K562 (cell line): ENCODE data around the gene CD164L2. TPM values are rescaled to one million over a fixed set of nuclear protein-coding genes. Genes with fewer than 3 reads are reported as not detected.

ENCODE experiments used
- ATAC-seq: fragments of 200-7000 bp; cut with Tn5 transposase; 3 replicates; pipeline ENCODE4 v1.9.1; 2020; ENCODE audit warnings: moderate library complexity
- BruUV-seq: library from RNA; stranded (reverse); fragments of 400-500 nt; replicated peaks from 2 replicates; lab custom pipeline; 2021; lab: Mats Ljungman, UMichigan
- CTCF ChIA-PET: fragments of 300-600 bp; formaldehyde crosslinking; extraction: SDS; loops from one replicate; lab custom pipeline; 2021; ENCODE audit warnings: low intra/inter-chr PET ratio; lab: Yijun Ruan, JAX
- POLR2A ChIA-PET: fragments of 300-600, 350-650 bp; sonication (Branson Sonifier 250); formaldehyde crosslinking; extraction: SDS; loops from one replicate; lab custom pipeline; 2021; ENCODE audit warnings: antibody characterized with exemption, inconsistent platforms; lab: Yijun Ruan, JAX
- DNase-seq, 4 experiments: peaks; one replicate each; pipeline versions ENCODE4 v3.0.0 to v3.0.0-alpha.2; 2011 to 2018; ENCODE audit warnings: low spot score in 3 of 4, mixed read lengths in 3 of 4; ENCODE audit errors: extremely low read depth in 1 of 4
- FAIRE-seq: peaks from 2 replicates; lab custom pipeline; 2011; peaks lifted over from hg19 to GRCh38; lab: Jason Lieb, UNC
- H2AFZ ChIP-seq: 2 replicates; pipeline ENCODE4 v1.6.0; 2011; ENCODE audit warnings: low read depth, low read length, control low read depth, inconsistent platforms
- H3K27ac ChIP-seq: fragments of 200-600 bp; 3 replicates; pipeline ENCODE4 v1.8.0; 2011; ENCODE audit warnings: low read depth, mild to moderate bottlenecking, control low read depth, inconsistent platforms, low read length, moderate library complexity, mixed read lengths; ENCODE audit errors: extremely low read depth
- H3K27me3 ChIP-seq, 2 experiments: fragments of 300-600 bp in 1 of 2; 2 replicates in 1 of 2; 3 replicates in 1 of 2; pipeline versions ENCODE4 v1.6.0 to v1.8.0; 2011; ENCODE audit warnings: inconsistent platforms in 2 of 2, low read length in 2 of 2, mild to moderate bottlenecking in 1 of 2, mixed read lengths in 1 of 2, moderate library complexity in 1 of 2; ENCODE audit not compliant: control insufficient read depth in 2 of 2, insufficient read depth in 2 of 2
- H3K36me3 ChIP-seq: fragments of 300-600 bp; 3 replicates; pipeline ENCODE4 v1.8.0; 2011; ENCODE audit warnings: mild to moderate bottlenecking, low read length, inconsistent platforms; ENCODE audit not compliant: control insufficient read depth, insufficient read depth
- H3K4me1 ChIP-seq, 2 experiments: fragments of 200-600 bp in 1 of 2; replicated peaks in 1 of 2; 2 replicates in 1 of 2; 3 replicates in 1 of 2; pipeline versions ENCODE4 v1.5.1 to v1.8.0; 2011; ENCODE audit warnings: inconsistent platforms in 2 of 2, low read length in 2 of 2, mild to moderate bottlenecking in 1 of 2, mixed read lengths in 1 of 2, moderate library complexity in 1 of 2; ENCODE audit not compliant: control insufficient read depth in 2 of 2, insufficient read depth in 2 of 2
- H3K4me2 ChIP-seq: 2 replicates; pipeline ENCODE4 v1.6.1; 2011; ENCODE audit warnings: low read length, control low read depth, inconsistent platforms, mixed read lengths; ENCODE audit not compliant: insufficient read depth
- H3K4me3 ChIP-seq: fragments of 200-600 bp; sonication (generic), shearing (Covaris generic); 2 replicates; pipeline ENCODE4 v1.5.1; 2016; ENCODE audit warnings: control low read depth, inconsistent platforms
- H3K79me2 ChIP-seq: fragments of 200-600 bp; 3 replicates; pipeline ENCODE4 v1.8.0; 2011; ENCODE audit warnings: low read length, inconsistent platforms; ENCODE audit not compliant: control insufficient read depth, insufficient read depth
- H3K9ac ChIP-seq, 2 experiments: 2 replicates each; pipeline versions ENCODE4 v1.6.0 to v1.6.1; 2011; ENCODE audit warnings: low read depth in 2 of 2, low read length in 2 of 2, control low read depth in 1 of 2, inconsistent platforms in 1 of 2, mild to moderate bottlenecking in 1 of 2, mixed read lengths in 1 of 2; ENCODE audit not compliant: insufficient read depth in 1 of 2
- H3K9me1 ChIP-seq: one replicate; pipeline ENCODE4 v1.6.0; 2011; ENCODE audit warnings: inconsistent platforms, mild to moderate bottlenecking, low read length, moderate library complexity; ENCODE audit not compliant: control insufficient read depth, insufficient read depth
- H3K9me3 ChIP-seq: replicated peaks from 2 replicates; pipeline ENCODE4 v1.5.1; 2011; ENCODE audit warnings: low read depth, low read length, inconsistent platforms; ENCODE audit not compliant: control insufficient read depth, insufficient read depth
- H4K20me1 ChIP-seq: replicated peaks from 2 replicates; pipeline ENCODE4 v1.6.1; 2011; ENCODE audit warnings: low read length, inconsistent platforms, mixed read lengths; ENCODE audit not compliant: control insufficient read depth, insufficient read depth
- BRCA1 ChIP-seq, 2 experiments: fragments of 450-650 bp in 1 of 2; sonication (generic) in 1 of 2; formaldehyde crosslinking in 1 of 2; IDR thresholded peaks; 2 replicates each; pipeline versions ENCODE4 v1.5.0 to v1.6.1; 2017 to 2020; ENCODE audit warnings: mild to moderate bottlenecking in 1 of 2, missing genetic modification reagents in 1 of 2
- ELF1 ChIP-seq: fragments of 200-800 bp; sonication (Bioruptor generic); IDR thresholded peaks from 2 replicates; pipeline ENCODE4 v1.6.1; 2016; ENCODE audit warnings: missing genetic modification characterization, missing compliant biosample characterization
- GATAD2B ChIP-seq: fragments of 450-650 bp; IDR thresholded peaks from 2 replicates; pipeline ENCODE4 v1.6.1; 2017; ENCODE audit warnings: mild to moderate bottlenecking, borderline replicate concordance
- MYNN ChIP-seq, 2 experiments: sonication (generic); formaldehyde crosslinking in 1 of 2; IDR thresholded peaks; 2 replicates each; pipeline versions ENCODE4 v1.5.0 to v1.6.1; 2016 to 2020; ENCODE audit warnings: antibody characterized with exemption in 1 of 2, missing genetic modification reagents in 1 of 2
- PHB2 ChIP-seq: fragments of 450-650 bp; IDR thresholded peaks from 2 replicates; pipeline ENCODE4 v1.6.1; 2017; ENCODE audit warnings: low read depth
- POLR2AphosphoS5 ChIP-seq: IDR thresholded peaks from 2 replicates; pipeline ENCODE4 v1.6.1; 2011; ENCODE audit warnings: mild to moderate bottlenecking, low read depth, low read length, moderate library complexity; ENCODE audit not compliant: control insufficient read depth, insufficient read depth
- RFX7 ChIP-seq: fragments of 250-450 bp; sonication (Bioruptor Pico); IDR thresholded peaks from 2 replicates; pipeline ENCODE4 v1.5.1; 2021; ENCODE audit warnings: mild to moderate bottlenecking
- WGBS: fragments of 100-300 bp; shearing (Covaris generic); methylation state at CpG from one replicate; pipeline ENCODE4 v1.1.6; 2016; ENCODE audit warnings: low coverage, mixed read lengths; ENCODE audit not compliant: insufficient coverage; ENCODE audit errors: missing lambda C conversion rate; 5-methylcytosine and 5-hydroxymethylcytosine counted together
- in situ Hi-C: fragments of 300-500 bp; cut with MboI; formaldehyde crosslinking; loops from 4 replicates; pipeline ENCODE4 v1.15.0; 2018; ENCODE audit warnings: inconsistent platforms, mixed read lengths
- intact Hi-C: fragments of 100-400 bp; cut with micrococcal nuclease; formaldehyde crosslinking; loops from 2 replicates; pipeline ENCODE4 v1.14.2; 2022
- polyA plus RNA-seq, 8 experiments: library from polyadenylated mRNA; depleted of rRNA in 4 of 8; stranded (reverse) in 5 of 8; unstranded in 3 of 8; fragments of >200 nt; fragmentation: Nextera tagmentation in 2 of 8; fragmentation: Illumina TruSeq in 1 of 8; extraction: Ambion mirVana in 2 of 8; extraction: Trizol in 1 of 8; gene quantifications; 2 replicates each; pipeline versions ENCODE4 v1.2.1 to v1.2.3, GENCODE V29; 2011 to 2014; ENCODE audit warnings: inconsistent platforms in 1 of 8, missing spikeins in 1 of 8
- total RNA-seq, 7 experiments: library from RNA; depleted of rRNA in 6 of 7; stranded (reverse); fragments of >200 nt in 6 of 7; fragmentation: Illumina TruSeq in 2 of 7; extraction: Trizol in 2 of 7; gene quantifications; 2 replicates each; pipeline versions ENCODE4 v1.2.1 to v1.2.3, GENCODE V29; 2011 to 2021; ENCODE audit warnings: low replicate concordance in 1 of 7

Gene CD164L2
- total and polyA plus RNA-seq, 9 of the 15 experiments (the other 6 are each of a cell fraction or from before 2014, with no cell fraction given) = 0.08 to 0.92 (median 0.38) TPM; not detected in 1

DNA sequence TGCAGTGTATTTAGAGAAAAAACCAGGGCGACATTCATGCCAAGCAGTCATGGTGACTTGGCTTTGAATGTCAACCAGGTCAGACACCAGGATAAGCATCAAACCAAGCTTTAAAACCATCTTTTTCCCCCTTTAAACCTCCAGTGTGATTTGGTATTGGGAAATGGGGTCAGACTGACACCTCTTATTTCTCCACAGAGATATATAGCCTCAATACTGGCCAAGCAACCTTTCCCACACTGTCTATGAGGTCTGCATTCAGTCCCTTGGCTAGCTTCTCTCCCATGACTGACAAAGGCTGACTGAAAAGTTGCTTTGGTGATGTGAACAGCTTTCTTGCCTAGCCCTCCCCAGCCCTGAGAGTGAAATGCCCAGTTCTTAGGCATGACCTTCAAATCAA, 31.0 kb upstream of the CD164L2 start:
- Histone ChIP-seq H3K36me3 (peaks cover 96% of the 10 kb centered on the region), H2AFZ (no peak overlapping the region)
- BruUV-seq = no TSS peak

DNA sequence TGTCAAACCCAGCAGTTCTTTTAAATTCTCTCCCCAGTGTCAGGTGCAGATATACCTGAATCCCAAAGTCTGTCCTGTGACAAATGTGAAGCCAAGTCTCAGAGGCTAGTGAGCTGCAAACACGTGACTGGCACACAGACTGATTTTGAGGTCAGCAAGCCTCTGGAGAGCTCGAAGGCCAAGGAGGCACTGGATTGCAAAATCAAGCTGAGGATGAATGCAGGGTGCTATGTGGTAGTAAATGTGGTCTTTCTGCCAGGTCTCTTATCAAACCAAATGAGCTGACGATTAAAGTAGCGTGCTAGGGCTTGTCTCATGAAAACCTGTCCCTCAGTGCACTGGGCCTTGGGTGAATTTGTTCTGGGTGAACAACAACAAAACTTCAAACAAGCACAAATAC, 29.9 kb upstream of the CD164L2 start:
- 95% methylated on average over 4 of the region's 4 CpGs for WGBS
- H3K27me3 ChIP-seq = no peaks in the 10 kb centered on the region

More for the DNA sequence above, 31.0 kb upstream of the CD164L2 start:
- DNase-seq (no peak), FAIRE-seq (no peak), ATAC-seq (no peak)
- H3K27ac ChIP-seq = no peak overlapping the region
- POLR2A ChIA-PET = interaction anchor here (1.0 to 3.5 kb wide), 3 partner anchors 9 to 16 kb away, joined by 4 to 17 read pairs (median 11); no protein-coding TSS in a partner anchor
- H3K9me3 ChIP-seq = no peaks in the 10 kb centered on the region
- no peaks in the 10 kb centered on the region for H3K27me3 ChIP-seq
- 92% methylated on average over 1 of the region's 1 CpG for WGBS
- in situ Hi-C loops (no loop called here), intact Hi-C loops (no loop called here)
- no peaks in the 10 kb centered on the region for H4K20me1 ChIP-seq
- peaks cover 4% of the 10 kb centered on the region; the same call in 1 of the 3 replicates for H3K79me2 ChIP-seq
- CTCF ChIA-PET = no interaction called here
- TF ChIP-seq MYNN (IDR thresholded peaks at IDR 0.05) = no peak
- no peak for TF ChIP-seq MYNN (CRISPR knock-in tag; IDR thresholded peaks at IDR 0.05)
- TF ChIP-seq POLR2AphosphoS5 = 0 out of 2 replicates have a peak, but pooled peaks have one; percentile 19
- no peak overlapping the region for H3K9ac ChIP-seq
- no peak overlapping the region for H3K4me3 ChIP-seq
- H3K9me1 ChIP-seq = peaks cover 3% of the 10 kb centered on the region
- no peaks in the 10 kb centered on the region; a peak in 1 of 5 replicates for H3K4me1 ChIP-seq
- H3K4me2 ChIP-seq = no peak overlapping the region

More for the DNA sequence above, 29.9 kb upstream of the CD164L2 start:
- POLR2A ChIA-PET = interaction anchor here (0.5 to 3.5 kb wide), 5 partner anchors 8 to 1230 kb away, joined by 3 to 17 read pairs (median 4); partner anchors contain the start of gene TAF12
- intact Hi-C loops = no loop called here
- DNase-seq (no peak), ATAC-seq (no peak), FAIRE-seq (no peak)
- H3K36me3 ChIP-seq = peaks cover 94% of the 10 kb centered on the region
- no TSS peak for BruUV-seq
- no peak overlapping the region for H2AFZ ChIP-seq
- H3K4me1 ChIP-seq = no peaks in the 10 kb centered on the region
- no peaks in the 10 kb centered on the region for H4K20me1 ChIP-seq
- H3K9me3 ChIP-seq = no peaks in the 10 kb centered on the region
- H3K9ac ChIP-seq = no peak overlapping the region; a peak in 1 of 4 replicates
- peaks cover 3% of the 10 kb centered on the region for H3K9me1 ChIP-seq
- H3K4me2 ChIP-seq = no peak overlapping the region
- H3K79me2 ChIP-seq = no peaks in the 10 kb centered on the region
- H3K27ac ChIP-seq = no peak overlapping the region
- in situ Hi-C loops = no loop called here
- H3K4me3 ChIP-seq = no peak overlapping the region
- CTCF ChIA-PET = interaction anchor here (0.6 kb wide), 1 partner anchor 191 kb away, joined by 7 read pairs; no protein-coding TSS in a partner anchor
- no peak for TF ChIP-seq ELF1 (tag)
- TF ChIP-seq GATAD2B = no peak
- no peak for TF ChIP-seq RFX7 (CRISPR knock-in tag)
- TF ChIP-seq BRCA1 (IDR thresholded peaks at IDR 0.05) = no peak
- TF ChIP-seq BRCA1 (CRISPR knock-in tag; IDR thresholded peaks at IDR 0.05) = 0 out of 2 replicates have a peak, but pooled peaks have one; percentile 26
- no peak for TF ChIP-seq PHB2
- TF ChIP-seq, all 486 proteins: peak for 1
